OCI-LY7 (cell line): ENCODE data around the gene MTMR2. TPM values are rescaled to one million over a fixed set of nuclear protein-coding genes. Genes with fewer than 3 reads are reported as not detected.

Source experiments
- BruUV-seq: library from RNA; stranded (reverse); fragments of 400-500 nt; replicated peaks from 2 replicates; lab custom pipeline; 2021; lab: Mats Ljungman, UMichigan
- CTCF ChIA-PET: fragments of 300-600 bp; sonication (Branson Sonifier 250); formaldehyde crosslinking; loops from one replicate; lab custom pipeline; 2022; ENCODE audit warnings: antibody characterized with exemption; ENCODE audit not compliant: unreplicated experiment; lab: Charles Lee
- POLR2A ChIA-PET: fragments of 300-600 bp; sonication (Branson Sonifier 250); formaldehyde crosslinking; loops from one replicate; lab custom pipeline; 2022; ENCODE audit warnings: antibody characterized with exemption; lab: Charles Lee
- DNase-seq: peaks from one replicate; pipeline ENCODE4 v3.0.0-alpha.2; 2015; ENCODE audit warnings: low spot score
- H2AFZ ChIP-seq: fragments of 200-600 bp; sonication (generic), shearing (Covaris generic); 2 replicates; pipeline ENCODE4 v1.6.1; 2014; ENCODE audit warnings: mild to moderate bottlenecking, antibody characterized with exemption, low read length, moderate library complexity
- H3K27ac ChIP-seq: fragments of 200-600 bp; sonication (generic); 2 replicates; pipeline ENCODE4 v1.5.1; 2014; ENCODE audit warnings: mixed run types, low read depth, mild to moderate bottlenecking, moderate library complexity, low read length, inconsistent platforms; ENCODE audit not compliant: poor library complexity, severe bottlenecking
- H3K36me3 ChIP-seq: fragments of 200-600 bp; sonication (generic); 2 replicates; pipeline ENCODE4 v1.6.1; 2014; ENCODE audit warnings: mild to moderate bottlenecking, antibody characterized with exemption, low read length, moderate library complexity, mixed read lengths; ENCODE audit not compliant: insufficient read depth
- H3K4me1 ChIP-seq: fragments of 200-600 bp; sonication (generic); 2 replicates; pipeline ENCODE4 v1.5.1; 2014; ENCODE audit warnings: mild to moderate bottlenecking, low read length; ENCODE audit not compliant: insufficient read depth, poor library complexity, severe bottlenecking
- H3K4me2 ChIP-seq: fragments of 200-600 bp; sonication (generic); 2 replicates; pipeline ENCODE4 v1.6.1; 2014; ENCODE audit warnings: mild to moderate bottlenecking, low read length
- H3K4me3 ChIP-seq: fragments of 200-600 bp; sonication (generic); 2 replicates; pipeline ENCODE4 v1.5.1; 2014; ENCODE audit warnings: mild to moderate bottlenecking, low read depth, low read length; ENCODE audit not compliant: poor library complexity, severe bottlenecking
- H3K79me2 ChIP-seq: fragments of 200-600 bp; sonication (generic); 2 replicates; pipeline ENCODE4 v1.6.1; 2016; ENCODE audit warnings: low read depth, mild to moderate bottlenecking, low read length, moderate library complexity, mixed read lengths; ENCODE audit not compliant: insufficient read depth
- H3K9me2 ChIP-seq: fragments of 200-600 bp; sonication (generic); 2 replicates; pipeline ENCODE4 v1.6.1; 2016; ENCODE audit warnings: mild to moderate bottlenecking, low read length, mixed read lengths; ENCODE audit not compliant: insufficient read depth
- H3K9me3 ChIP-seq: fragments of 200-600 bp; sonication (generic); 2 replicates; pipeline ENCODE4 v1.6.1; 2014; ENCODE audit warnings: mild to moderate bottlenecking, mixed run types, low read length, mixed read lengths
- H4K20me1 ChIP-seq: fragments of 200-600 bp; sonication (generic); 2 replicates; pipeline ENCODE4 v1.6.1; 2014; ENCODE audit warnings: mild to moderate bottlenecking, antibody characterized with exemption, low read length, moderate library complexity, mixed read lengths; ENCODE audit not compliant: insufficient read depth
- CTCF ChIP-seq: fragments of 200-600 bp; sonication (generic); conservative IDR thresholded peaks from 2 replicates; pipeline ENCODE4 v1.5.1; 2014; ENCODE audit warnings: mild to moderate bottlenecking, antibody characterized with exemption, low read length, moderate library complexity, mixed read lengths
- EZH2phosphoT487 ChIP-seq: fragments of 200-600 bp; sonication (generic); IDR thresholded peaks from 2 replicates; pipeline ENCODE4 v1.6.1; 2018; ENCODE audit warnings: low read depth, borderline replicate concordance, mild to moderate bottlenecking, mixed run types, antibody characterized with exemption, low read length, moderate library complexity, mixed read lengths
- intact Hi-C: fragments of 100-400 bp; cut with micrococcal nuclease; formaldehyde crosslinking; loops from one replicate; pipeline ENCODE4 v1.10.0; 2022; ENCODE audit not compliant: unreplicated experiment
- total RNA-seq, 2 experiments: library from RNA; depleted of rRNA in 1 of 2; stranded (reverse); fragments of >200 nt in 1 of 2; shearing (Covaris generic) in 1 of 2; gene quantifications; 2 replicates each; pipeline ENCODE4 v1.2.3, GENCODE V29; 2014 to 2022

MTMR2 gene
- total RNA-seq, 2 experiments from 2014 or later = 0.79 to 13.0 TPM

- Histone ChIP-seq H3K4me1 (no peaks in the 10 kb centered on the region), H2AFZ (no peak overlapping the region), H3K79me2 (no peaks in the 10 kb centered on the region), H4K20me1 (no peaks in the 10 kb centered on the region), H3K4me2 (no peak overlapping the region), H3K9me3 (no peaks in the 10 kb centered on the region), H3K36me3 (no peaks in the 10 kb centered on the region), H3K9me2 (no peaks in the 10 kb centered on the region), H3K4me3 (no peak overlapping the region), H3K27ac (no peak overlapping the region)
- TF ChIP-seq EZH2phosphoT487 (no peak), CTCF (no peak)
- no TSS peak for BruUV-seq
- intact Hi-C loops = no loop called here
- POLR2A ChIA-PET = interaction anchor here (0.7 to 1.2 kb wide), 2 partner anchors 10 to 589 kb away, joined by 3 to 8 read pairs; no protein-coding TSS in a partner anchor
- DNase-seq = no peak
- CTCF ChIA-PET = no interaction called here
Measured at GRCh38 chr11:95926726-95927125, 2.8 kb upstream of the MTMR2 start.

GRCh38 chr11:95925011-95925410, 1.1 kb upstream of the MTMR2 start:
- CTCF ChIA-PET = no interaction called here
- DNase-seq = no peak

More at GRCh38 chr11:95925011-95925410, 1.1 kb upstream of the MTMR2 start:
- POLR2A ChIA-PET = interaction anchor here (0.6 kb wide), 3 partner anchors 149 to 723 kb away, joined by 3 read pairs; no protein-coding TSS in a partner anchor
- no peaks in the 10 kb centered on the region for H3K9me2 ChIP-seq
- peak overlapping the region; percentile 76; the same call in 1 of the 2 replicates for H3K4me2 ChIP-seq
- TF ChIP-seq EZH2phosphoT487 (no peak), CTCF (no peak)
- no peak overlapping the region for H3K27ac ChIP-seq
- H3K9me3 ChIP-seq = no peaks in the 10 kb centered on the region
- H3K4me1 ChIP-seq = no peaks in the 10 kb centered on the region
- no TSS peak for BruUV-seq
- H2AFZ ChIP-seq = no peak overlapping the region; the same call in 1 of the 2 replicates
- H3K4me3 ChIP-seq = no peak overlapping the region
- intact Hi-C loops = no loop called here
- H3K36me3 ChIP-seq = no peaks in the 10 kb centered on the region
- H3K79me2 ChIP-seq = no peaks in the 10 kb centered on the region
- no peaks in the 10 kb centered on the region for H4K20me1 ChIP-seq
